Tibial artery (tissue), 4 donors: Measurements from ENCODE around the gene ARHGEF26.
"Not testable (repeated sequence)": the region's sequence is repeated elsewhere in the genome, so short reads cannot be mapped to it uniquely, and the experiment has no call there.

Source experiments
- DNase-seq, 2 donors: peaks; one replicate each; pipeline ENCODE4 v3.0.0-alpha.2; 2019
- H3K27ac ChIP-seq, 2 donors: fragments of 200-600 bp; sonication (generic) in 1 of 2; 1 replicate in 1 of 2; 2 replicates in 1 of 2; pipeline ENCODE4 v1.5.1; 2018 to 2019; ENCODE audit warnings: mild to moderate bottlenecking in 1 of 2
- H3K27me3 ChIP-seq, 2 donors: fragments of 200-600 bp; sonication (generic) in 1 of 2; one replicate each; pipeline versions ENCODE4 v1.5.1 to v1.6.0; 2016 to 2019
- H3K36me3 ChIP-seq, 3 donors: fragments of 200-600 bp; sonication (generic) in 2 of 3; one replicate each; pipeline ENCODE4 v1.5.1; 2016 to 2019; ENCODE audit warnings: mild to moderate bottlenecking in 2 of 3
- H3K4me1 ChIP-seq, 4 donors: fragments of 200-600 bp; sonication (generic) in 2 of 4; 1 replicate in 3 of 4; 2 replicates in 1 of 4; pipeline ENCODE4 v1.5.1; 2016 to 2019
- H3K4me3 ChIP-seq, 2 donors: fragments of 200-600 bp; sonication (generic) in 1 of 2; 1 replicate in 1 of 2; 2 replicates in 1 of 2; pipeline ENCODE4 v1.5.1; 2018 to 2019; ENCODE audit warnings: mild to moderate bottlenecking in 2 of 2
- H3K9me3 ChIP-seq, 3 donors: fragments of 200-600 bp; sonication (generic) in 1 of 3; one replicate each; pipeline ENCODE4 v1.5.1; 2016 to 2019
- CTCF ChIP-seq, 2 experiments: fragments of 200-600 bp in 1 of 2; fragments of 450-650 bp in 1 of 2; IDR thresholded peaks; one replicate each; pipeline ENCODE4 v1.5.1; 2017 to 2019; ENCODE audit warnings: antibody characterized with exemption in 2 of 2, mild to moderate bottlenecking in 1 of 2, moderate library complexity in 1 of 2
- intact Hi-C: fragments of 100-400 bp; cut with DNase I; formaldehyde crosslinking; loops from one replicate; pipeline ENCODE4 v1.15.0; 2023; ENCODE audit warnings: low total_unique reads

Gene ARHGEF26

GRCh38 chr3:154085799-154086198 lies 35.4 kb upstream of the ARHGEF26 start:
- intact Hi-C loops = no loop called here
- no peak overlapping the region for H3K27ac ChIP-seq
- H3K4me3 ChIP-seq = no peak overlapping the region
- no peak for TF ChIP-seq CTCF (IDR thresholded peaks at IDR 0.05)
- H3K36me3 ChIP-seq = no peaks in the 10 kb centered on the region
- DNase-seq = no peak
- no peaks in the 10 kb centered on the region for H3K4me1 ChIP-seq
- H3K27me3 ChIP-seq = no peaks in the 10 kb centered on the region
- no peaks in the 10 kb centered on the region for H3K9me3 ChIP-seq

DNA sequence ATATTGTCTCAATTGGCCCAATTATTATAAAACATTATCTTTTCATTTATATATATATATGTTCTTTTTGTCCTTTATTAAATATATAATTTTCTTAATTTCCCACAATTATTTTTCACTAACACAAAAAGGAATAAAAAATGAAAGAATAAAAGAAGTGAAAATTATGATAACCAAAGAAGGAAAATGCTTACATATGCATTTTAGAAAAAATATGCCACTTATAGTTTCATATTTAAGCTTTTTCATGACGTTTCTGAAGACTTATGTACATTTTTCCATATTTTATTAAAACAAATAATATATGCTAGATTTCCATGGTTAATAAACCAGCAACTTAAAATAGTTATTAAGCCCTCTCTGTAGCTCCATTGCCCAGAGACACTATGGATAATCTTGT lies 34.9 kb upstream of the ARHGEF26 start:
- no peak for DNase-seq
- no peaks in the 10 kb centered on the region for H3K27me3 ChIP-seq
- H3K36me3 ChIP-seq = no peaks in the 10 kb centered on the region
- H3K4me3 ChIP-seq = no peak overlapping the region
- no peaks in the 10 kb centered on the region for H3K4me1 ChIP-seq
- H3K9me3 ChIP-seq = no peaks in the 10 kb centered on the region
- H3K27ac ChIP-seq = no peak overlapping the region
- TF ChIP-seq CTCF (IDR thresholded peaks at IDR 0.05) = no peak
- intact Hi-C loops = no loop called here

- H3K9me3 ChIP-seq, H3K27me3 ChIP-seq, H3K4me3 ChIP-seq, H3K36me3 ChIP-seq, H3K4me1 ChIP-seq, DNase-seq, H3K27ac ChIP-seq, intact Hi-C loops: not testable (repeated sequence)
These were observed 33.3 kb upstream of the ARHGEF26 start for GRCh38 chr3:154087756-154088480.

GRCh38 chr3:154089421-154090420 lies 31.5 kb upstream of the ARHGEF26 start:
- Histone ChIP-seq H3K4me3 (no peak overlapping the region), H3K4me1 (no peaks in the 10 kb centered on the region), H3K27me3 (no peaks in the 10 kb centered on the region), H3K36me3 (no peaks in the 10 kb centered on the region), H3K9me3 (no peaks in the 10 kb centered on the region), H3K27ac (no peak overlapping the region)
- no peak for TF ChIP-seq CTCF (IDR thresholded peaks at IDR 0.05)
- DNase-seq = no peak
- intact Hi-C loops = no loop called here

DNA sequence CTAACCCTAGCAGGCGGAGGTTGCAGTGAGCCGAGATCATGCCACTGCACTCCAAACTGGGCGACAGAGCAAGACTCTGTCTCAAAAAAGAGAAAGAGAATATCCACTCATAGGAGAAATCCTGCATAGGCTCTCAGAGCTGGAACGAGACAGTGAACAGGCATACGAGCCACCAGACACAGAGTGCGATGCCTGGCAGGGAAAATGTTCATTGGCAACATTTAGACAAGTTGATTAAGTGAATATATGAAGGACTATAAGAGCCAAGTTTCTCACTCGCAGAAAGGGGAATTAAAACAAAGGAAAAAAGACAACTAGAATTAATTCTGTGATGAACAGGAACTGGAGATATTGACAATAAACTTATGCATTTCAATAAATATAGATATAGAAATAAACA lies 27.1 kb upstream of the ARHGEF26 start:
- no peaks in the 10 kb centered on the region for H3K9me3 ChIP-seq
- H3K27me3 ChIP-seq = no peaks in the 10 kb centered on the region
- no peaks in the 10 kb centered on the region for H3K36me3 ChIP-seq
- no peak for TF ChIP-seq CTCF (IDR thresholded peaks at IDR 0.05)
- intact Hi-C loops = no loop called here
- no peak overlapping the region for H3K27ac ChIP-seq
- H3K4me1 ChIP-seq = peaks cover 0 to 4% (median 2%) of the 10 kb centered on the region in 4 donors
- no peak for DNase-seq
- H3K4me3 ChIP-seq = no peak overlapping the region
